ENCODE measurements around the gene DLG1. TPM values are rescaled to one million over a fixed set of nuclear protein-coding genes. Genes with fewer than 3 reads are reported as not detected.
"Not testable (repeated sequence)": the region's sequence is repeated elsewhere in the genome, so short reads cannot be mapped to it uniquely, and the experiment has no call there.

Gene DLG1
- total and polyA plus RNA-seq, 4 donors: 47.8 to 130 (median 67.9) TPM

DNA sequence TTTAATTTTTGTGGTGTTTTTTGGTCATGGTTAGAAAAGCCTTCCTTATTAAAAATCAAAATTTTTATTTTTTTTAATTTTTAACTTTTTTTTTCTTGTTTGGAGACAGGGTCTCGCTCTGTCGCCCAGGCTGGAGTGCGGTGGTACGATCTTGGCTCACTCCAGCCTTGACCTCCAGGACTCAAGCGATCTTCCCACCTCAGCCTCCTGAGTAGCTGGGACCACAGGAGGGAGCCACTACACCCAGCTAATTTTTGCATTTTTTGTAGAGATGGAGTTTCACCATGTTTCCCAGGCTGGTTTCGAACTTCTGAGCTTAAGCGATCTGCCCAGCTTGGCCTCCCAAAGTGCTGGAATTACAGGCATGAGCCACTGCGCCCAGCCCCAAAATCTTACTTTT, 21.6 kb downstream of the DLG1 start:
- not testable (repeated sequence) for H3K27ac ChIP-seq (ENCODE audit: low read depth, low read length); H3K4me3 ChIP-seq (ENCODE audit: low read depth, low read length); H3K27me3 ChIP-seq (ENCODE audit: control insufficient read depth, insufficient read depth, low read length); H3K36me3 ChIP-seq (ENCODE audit: control insufficient read depth, insufficient read depth, low read length); H3K4me1 ChIP-seq (ENCODE audit: control insufficient read depth, insufficient read depth, low read length); H3K9me3 ChIP-seq (ENCODE audit: control insufficient read depth, insufficient read depth, low read length); DNase-seq (ENCODE audit: low read depth in 4 of 6, low spot score in 6 of 6)
- WGBS (ENCODE audit: insufficient coverage): 100% methylated on average over 4 of the region's 8 CpGs

DNA sequence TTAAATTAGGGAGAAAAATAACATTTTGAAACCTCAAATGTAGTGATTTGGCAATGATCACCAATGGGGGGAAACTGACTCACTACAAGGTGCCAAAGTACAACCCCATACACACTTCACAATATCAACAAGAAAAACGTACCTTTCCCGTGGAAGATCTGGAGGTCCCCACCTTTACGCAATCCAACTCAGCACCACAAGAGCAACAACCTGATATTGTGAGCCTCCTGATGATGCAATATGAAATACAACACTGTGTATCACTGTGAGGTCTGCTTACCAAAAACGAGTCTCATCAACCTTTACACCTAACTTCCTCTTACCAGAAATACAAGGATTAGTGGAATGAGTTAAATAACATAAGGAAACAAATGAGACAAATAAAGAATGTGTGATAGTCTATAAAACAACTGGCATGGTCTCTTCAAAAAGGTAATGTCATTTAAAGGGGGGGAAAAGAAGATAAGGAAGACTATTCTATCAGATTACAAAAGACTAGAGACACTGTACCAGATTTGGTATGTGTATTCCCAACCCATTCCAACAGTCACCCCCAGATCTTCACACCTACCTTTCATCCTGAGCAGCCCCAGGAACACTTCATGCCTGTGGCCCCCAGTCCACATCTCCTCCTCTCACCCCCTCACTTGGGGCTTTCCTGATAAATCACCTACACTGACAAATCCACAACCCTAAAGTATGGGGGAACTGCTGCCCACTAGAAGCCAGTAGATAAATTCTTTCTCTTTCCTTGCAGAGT, 27.7 kb downstream of the DLG1 start:
- Histone ChIP-seq H3K9me3 (ENCODE audit: control insufficient read depth, insufficient read depth, low read length) (peaks cover 2% of the 10 kb centered on the region), H3K4me3 (ENCODE audit: low read depth, low read length) (no peak overlapping the region), H3K27ac (ENCODE audit: low read depth, low read length) (no peak overlapping the region), H3K4me1 (ENCODE audit: control insufficient read depth, insufficient read depth, low read length) (peaks cover 3% of the 10 kb centered on the region), H3K27me3 (ENCODE audit: control insufficient read depth, insufficient read depth, low read length) (no peaks in the 10 kb centered on the region), H3K36me3 (ENCODE audit: control insufficient read depth, insufficient read depth, low read length) (peaks cover 2% of the 10 kb centered on the region)
- WGBS (ENCODE audit: insufficient coverage): no CpG with 5 or more reads among the region's 4 CpGs
- no peak for DNase-seq (ENCODE audit: low read depth in 4 of 6, low spot score in 6 of 6)

DNA sequence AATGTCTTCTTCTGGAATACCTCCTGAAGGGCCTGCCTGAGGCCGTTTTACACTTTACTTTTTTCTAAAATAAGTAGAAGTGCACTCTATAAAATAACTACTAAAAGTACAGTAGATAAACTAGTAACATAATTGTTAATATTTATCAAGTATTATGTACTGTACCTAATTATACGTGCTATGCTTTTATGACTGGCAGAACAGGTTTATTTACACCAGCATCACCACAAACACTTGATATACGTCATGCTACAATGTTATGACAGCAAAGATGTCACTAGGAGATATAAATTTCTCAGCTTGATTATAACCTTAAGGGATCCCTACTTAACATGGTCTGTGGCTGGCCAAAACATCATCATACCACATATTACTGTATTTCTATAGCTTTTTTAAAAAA, 29.4 kb downstream of the DLG1 start:
- WGBS (ENCODE audit: insufficient coverage): no CpG with 5 or more reads among the region's 3 CpGs
- Histone ChIP-seq H3K9me3 (ENCODE audit: control insufficient read depth, insufficient read depth, low read length) (peaks cover 2% of the 10 kb centered on the region), H3K27ac (ENCODE audit: low read depth, low read length) (no peak overlapping the region), H3K4me3 (ENCODE audit: low read depth, low read length) (no peak overlapping the region), H3K27me3 (ENCODE audit: control insufficient read depth, insufficient read depth, low read length) (no peaks in the 10 kb centered on the region), H3K4me1 (ENCODE audit: control insufficient read depth, insufficient read depth, low read length) (no peaks in the 10 kb centered on the region), H3K36me3 (ENCODE audit: control insufficient read depth, insufficient read depth, low read length) (peaks cover 2% of the 10 kb centered on the region)
- no peak for DNase-seq (ENCODE audit: low read depth in 4 of 6, low spot score in 6 of 6)

DNA sequence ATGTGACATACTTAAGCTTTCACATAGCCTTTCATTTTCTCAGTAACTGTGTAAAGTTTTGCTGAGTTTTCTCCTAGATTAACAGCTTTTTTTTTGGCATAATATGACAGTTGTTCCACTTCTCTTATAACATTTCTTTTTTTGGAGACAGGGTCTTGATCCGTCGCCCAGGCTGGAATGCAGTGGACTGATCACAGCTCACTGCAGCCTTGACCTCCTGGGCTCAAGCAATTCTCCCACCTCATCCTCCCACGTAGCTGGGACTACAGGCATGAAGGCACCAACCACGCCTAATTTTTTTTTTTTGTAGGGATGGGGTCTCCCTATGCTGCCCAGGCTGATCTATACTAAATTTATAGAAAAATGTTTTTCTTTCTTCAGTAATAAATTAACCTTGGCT, 30.1 kb downstream of the DLG1 start:
- Histone ChIP-seq H3K36me3 (ENCODE audit: control insufficient read depth, insufficient read depth, low read length) (peaks cover 2% of the 10 kb centered on the region), H3K27ac (ENCODE audit: low read depth, low read length) (no peak overlapping the region), H3K9me3 (ENCODE audit: control insufficient read depth, insufficient read depth, low read length) (no peaks in the 10 kb centered on the region), H3K27me3 (ENCODE audit: control insufficient read depth, insufficient read depth, low read length) (no peaks in the 10 kb centered on the region), H3K4me3 (ENCODE audit: low read depth, low read length) (no peak overlapping the region), H3K4me1 (ENCODE audit: control insufficient read depth, insufficient read depth, low read length) (no peaks in the 10 kb centered on the region)
- no CpG with 5 or more reads among the region's 4 CpGs for WGBS (ENCODE audit: insufficient coverage)
- no peak for DNase-seq (ENCODE audit: low read depth in 4 of 6, low spot score in 6 of 6)

DNA sequence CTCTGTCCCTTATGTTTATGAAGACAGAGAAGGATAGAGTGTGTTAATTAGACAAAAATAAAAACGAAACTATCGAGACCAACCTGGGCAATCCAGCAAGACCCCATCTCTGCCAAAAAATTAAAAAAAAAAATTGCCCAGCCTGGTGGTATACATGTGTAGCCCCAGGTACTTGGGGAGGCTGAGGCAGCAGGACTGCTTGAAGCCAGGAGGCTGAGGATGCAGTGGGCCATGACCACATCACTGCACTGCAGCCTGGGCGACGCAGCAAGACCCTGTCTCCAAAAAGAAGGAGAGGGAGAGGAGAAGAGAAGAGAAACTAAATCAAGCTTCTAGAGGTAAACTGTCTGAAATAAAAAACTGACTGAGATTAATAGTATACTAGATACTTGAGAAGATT, 32.1 kb downstream of the DLG1 start:
- H3K27me3 ChIP-seq (ENCODE audit: control insufficient read depth, insufficient read depth, low read length): no peaks in the 10 kb centered on the region
- no peaks in the 10 kb centered on the region for H3K9me3 ChIP-seq (ENCODE audit: control insufficient read depth, insufficient read depth, low read length)
- no peak overlapping the region for H3K27ac ChIP-seq (ENCODE audit: low read depth, low read length)
- H3K36me3 ChIP-seq (ENCODE audit: control insufficient read depth, insufficient read depth, low read length): peaks cover 2% of the 10 kb centered on the region
- no peaks in the 10 kb centered on the region for H3K4me1 ChIP-seq (ENCODE audit: control insufficient read depth, insufficient read depth, low read length)
- no peak overlapping the region for H3K4me3 ChIP-seq (ENCODE audit: low read depth, low read length)
- no peak for DNase-seq (ENCODE audit: low read depth in 4 of 6, low spot score in 6 of 6)
- 90% methylated on average over 2 of the region's 4 CpGs for WGBS (ENCODE audit: insufficient coverage)

DNA sequence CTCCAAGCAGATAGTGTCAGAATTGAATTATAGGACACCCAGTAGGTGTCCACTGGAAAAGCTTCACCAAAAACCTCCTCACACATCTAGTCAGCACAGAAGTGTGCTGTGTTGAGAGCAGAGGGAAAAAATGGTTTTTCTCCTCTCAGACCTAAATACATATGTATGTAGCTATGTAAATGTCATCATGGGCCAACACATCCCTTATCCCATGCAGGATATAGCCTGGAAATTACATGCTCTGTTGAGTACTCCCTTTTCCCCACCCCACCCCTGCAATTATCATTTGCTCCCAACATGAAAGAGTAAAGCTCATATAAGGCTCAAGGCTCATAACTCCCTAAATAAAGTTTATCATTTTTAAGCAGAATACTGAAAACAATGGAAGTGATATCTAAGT, 35.7 kb downstream of the DLG1 start:
- peaks cover 2% of the 10 kb centered on the region for H3K36me3 ChIP-seq (ENCODE audit: control insufficient read depth, insufficient read depth, low read length)
- DNase-seq (ENCODE audit: low read depth in 4 of 6, low spot score in 6 of 6): no peak
- no peak overlapping the region for H3K4me3 ChIP-seq (ENCODE audit: low read depth, low read length)
- no peak overlapping the region for H3K27ac ChIP-seq (ENCODE audit: low read depth, low read length)
- no peaks in the 10 kb centered on the region for H3K27me3 ChIP-seq (ENCODE audit: control insufficient read depth, insufficient read depth, low read length)
- no peaks in the 10 kb centered on the region for H3K4me1 ChIP-seq (ENCODE audit: control insufficient read depth, insufficient read depth, low read length)
- no peaks in the 10 kb centered on the region for H3K9me3 ChIP-seq (ENCODE audit: control insufficient read depth, insufficient read depth, low read length)

DNA sequence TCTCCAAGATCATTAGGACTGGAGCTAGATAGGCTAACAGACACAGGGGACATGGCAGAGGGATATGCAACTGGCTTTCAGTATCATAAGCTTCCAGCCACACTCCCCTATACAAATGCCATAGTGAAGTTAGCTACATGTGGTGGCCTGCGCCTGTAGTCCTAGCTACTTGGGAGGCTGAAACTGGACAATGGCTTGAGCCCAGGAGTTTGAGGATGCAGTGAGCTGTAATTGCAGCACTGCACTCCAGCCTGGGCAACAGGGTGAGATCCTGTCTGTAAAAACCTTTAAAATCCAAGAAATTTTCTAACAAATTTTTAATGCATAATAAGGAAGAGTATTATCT, 37.3 kb downstream of the DLG1 start:
- Histone ChIP-seq H3K9me3 (ENCODE audit: control insufficient read depth, insufficient read depth, low read length) (no peaks in the 10 kb centered on the region), H3K4me3 (ENCODE audit: low read depth, low read length) (no peak overlapping the region), H3K27ac (ENCODE audit: low read depth, low read length) (no peak overlapping the region), H3K36me3 (ENCODE audit: control insufficient read depth, insufficient read depth, low read length) (no peaks in the 10 kb centered on the region), H3K27me3 (ENCODE audit: control insufficient read depth, insufficient read depth, low read length) (no peaks in the 10 kb centered on the region), H3K4me1 (ENCODE audit: control insufficient read depth, insufficient read depth, low read length) (no peaks in the 10 kb centered on the region)
- DNase-seq (ENCODE audit: low read depth in 4 of 6, low spot score in 6 of 6): no peak
- no CpG with 5 or more reads among the region's 1 CpG for WGBS (ENCODE audit: insufficient coverage)

DNA sequence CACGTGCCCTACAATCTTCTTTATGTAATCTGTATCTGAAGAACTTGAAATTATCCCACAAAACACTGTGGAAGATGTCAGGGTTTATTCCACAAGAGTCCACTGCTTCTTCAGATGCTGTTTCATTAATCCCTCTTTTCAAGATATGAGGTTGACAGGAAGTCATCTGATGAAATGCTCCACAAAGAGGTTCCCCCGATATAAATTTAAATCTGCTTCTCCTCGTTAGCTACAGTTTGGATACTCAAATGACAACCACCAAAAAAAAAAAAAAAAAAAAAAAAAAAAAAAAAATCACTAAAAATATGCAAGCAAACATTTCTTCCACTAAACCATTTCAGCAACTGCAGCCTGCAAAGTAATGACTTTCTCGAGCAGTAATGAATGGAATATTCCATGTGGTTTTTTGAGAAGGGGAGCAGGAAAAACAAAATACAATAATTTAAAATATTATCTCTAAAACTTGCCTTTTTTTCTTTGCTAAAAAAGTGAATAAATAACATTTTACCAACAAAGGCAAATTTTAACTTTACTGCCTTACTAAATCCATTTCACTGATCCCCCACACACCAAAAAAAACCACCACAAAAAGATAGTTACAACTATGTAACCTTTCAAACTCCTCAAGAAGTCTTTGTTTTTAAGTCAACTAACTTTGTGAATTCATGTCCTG, 37.8 kb downstream of the DLG1 start:
- H3K36me3 ChIP-seq (ENCODE audit: control insufficient read depth, insufficient read depth, low read length): no peaks in the 10 kb centered on the region
- DNase-seq (ENCODE audit: low read depth in 4 of 6, low spot score in 6 of 6): no peak
- no peaks in the 10 kb centered on the region for H3K4me1 ChIP-seq (ENCODE audit: control insufficient read depth, insufficient read depth, low read length)
- H3K27me3 ChIP-seq (ENCODE audit: control insufficient read depth, insufficient read depth, low read length): no peaks in the 10 kb centered on the region
- H3K4me3 ChIP-seq (ENCODE audit: low read depth, low read length): no peak overlapping the region
- no CpG with 5 or more reads among the region's 4 CpGs for WGBS (ENCODE audit: insufficient coverage)
- no peaks in the 10 kb centered on the region for H3K9me3 ChIP-seq (ENCODE audit: control insufficient read depth, insufficient read depth, low read length)
- no peak overlapping the region for H3K27ac ChIP-seq (ENCODE audit: low read depth, low read length)

DNA sequence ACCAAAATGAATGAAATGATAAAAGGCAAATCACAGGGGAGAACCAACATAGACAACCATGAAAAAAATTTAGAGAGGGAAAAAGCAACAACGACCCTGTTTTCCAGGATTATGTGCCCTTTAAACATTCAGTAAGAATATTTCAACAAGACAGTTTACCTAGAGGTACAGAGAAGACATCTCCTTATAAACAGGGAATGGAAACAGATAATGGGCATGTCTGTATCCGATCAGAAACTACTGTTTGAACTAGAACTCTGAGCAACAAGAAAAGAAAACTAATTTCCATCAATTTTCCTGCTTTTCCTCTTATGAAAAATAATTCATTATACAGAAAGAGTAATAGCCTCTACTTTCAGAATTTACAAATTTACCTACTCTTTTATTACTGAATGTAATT, 39.3 kb downstream of the DLG1 start:
- H3K27ac ChIP-seq (ENCODE audit: low read depth, low read length): no peak overlapping the region
- no peaks in the 10 kb centered on the region for H3K4me1 ChIP-seq (ENCODE audit: control insufficient read depth, insufficient read depth, low read length)
- no peak overlapping the region for H3K4me3 ChIP-seq (ENCODE audit: low read depth, low read length)
- no peaks in the 10 kb centered on the region for H3K36me3 ChIP-seq (ENCODE audit: control insufficient read depth, insufficient read depth, low read length)
- no CpG with 5 or more reads among the region's 2 CpGs for WGBS (ENCODE audit: insufficient coverage)
- no peak for DNase-seq (ENCODE audit: low read depth in 4 of 6, low spot score in 6 of 6)
- no peaks in the 10 kb centered on the region for H3K9me3 ChIP-seq (ENCODE audit: control insufficient read depth, insufficient read depth, low read length)
- no peaks in the 10 kb centered on the region for H3K27me3 ChIP-seq (ENCODE audit: control insufficient read depth, insufficient read depth, low read length)

DNA sequence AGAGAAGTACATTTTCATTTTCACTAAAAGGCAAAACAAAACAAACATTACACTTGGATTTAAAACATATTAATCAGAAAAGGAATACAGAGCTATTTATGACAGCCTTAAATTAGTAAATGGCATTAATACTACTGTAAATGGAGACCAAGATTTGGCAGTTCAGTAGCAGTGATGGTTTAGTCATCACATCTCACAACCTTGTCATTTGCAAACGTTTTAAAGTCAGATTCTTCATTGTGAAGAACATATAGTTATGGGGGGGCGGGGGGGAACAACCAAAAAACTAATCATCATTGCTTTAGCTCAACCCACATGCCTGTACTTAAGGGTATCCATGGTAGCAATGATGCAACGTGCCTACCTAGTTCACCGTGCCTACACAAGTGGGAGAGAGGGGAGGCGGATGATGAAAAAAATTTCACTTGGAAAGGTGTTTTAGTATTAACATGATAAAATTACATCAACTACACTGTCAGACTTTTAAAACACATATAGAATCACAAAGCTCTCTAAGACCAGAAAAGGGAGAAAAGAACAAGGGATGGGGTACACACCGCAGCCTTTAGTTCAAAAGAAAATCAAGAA, 40.1 kb downstream of the DLG1 start:
- whole genome bisulfite sequencing (ENCODE audit: insufficient coverage): no CpG with 5 or more reads among the region's 6 CpGs
- Histone ChIP-seq H3K9me3 (ENCODE audit: control insufficient read depth, insufficient read depth, low read length) (no peaks in the 10 kb centered on the region), H3K27me3 (ENCODE audit: control insufficient read depth, insufficient read depth, low read length) (no peaks in the 10 kb centered on the region), H3K4me1 (ENCODE audit: control insufficient read depth, insufficient read depth, low read length) (no peaks in the 10 kb centered on the region), H3K27ac (ENCODE audit: low read depth, low read length) (no peak overlapping the region), H3K4me3 (ENCODE audit: low read depth, low read length) (no peak overlapping the region), H3K36me3 (ENCODE audit: control insufficient read depth, insufficient read depth, low read length) (no peaks in the 10 kb centered on the region)
- no peak for DNase-seq (ENCODE audit: low read depth in 4 of 6, low spot score in 6 of 6)

Data from spinal cord (tissue), 10 donors.